Activated T-helper 2 cell treated with anti-CD3 and anti-CD28 coated beads, Interferon-gamma antibody, Interleukin-2, Interleukin-4, amounts not matched to agents 10 μg/mL and 5 μg/mL and 100 μg/mL, durations not matched to agents 14 hours and 24 hours and 36 hours (primary cell): ENCODE results near the gene LTBR. TPM values are rescaled to one million over a fixed set of nuclear protein-coding genes. Genes with fewer than 3 reads are reported as not detected.
"Not testable (repeated sequence)": the region's sequence is repeated elsewhere in the genome, so short reads cannot be mapped to it uniquely, and the experiment has no call there.

Experiments
- DNase-seq: peaks from one replicate; pipeline ENCODE4 v3.0.0; 2021; ENCODE audit warnings: low spot score
- H3K27ac Mint-ChIP-seq: one replicate; pipeline ENCODE4 v1.8.0; 2021; ENCODE audit warnings: mixed read lengths
- H3K27me3 Mint-ChIP-seq: one replicate; pipeline ENCODE4 v1.8.0; 2021; ENCODE audit warnings: low read depth, mixed read lengths
- H3K36me3 Mint-ChIP-seq: one replicate; pipeline ENCODE4 v1.8.0; 2021; ENCODE audit warnings: low read depth, mixed read lengths
- H3K4me1 Mint-ChIP-seq: one replicate; pipeline ENCODE4 v1.8.0; 2021; ENCODE audit warnings: low read depth, mixed read lengths
- H3K4me3 Mint-ChIP-seq: one replicate; pipeline ENCODE4 v1.8.0; 2021; ENCODE audit warnings: low read depth, mild to moderate bottlenecking, moderate library complexity, mixed read lengths
- H3K9me3 Mint-ChIP-seq: one replicate; pipeline ENCODE4 v1.8.0; 2021; ENCODE audit warnings: mixed read lengths
- intact Hi-C: fragments of 100-400 bp; cut with micrococcal nuclease; formaldehyde crosslinking; loops from one replicate; pipeline ENCODE4 v1.15.1; 2023
- total RNA-seq: library from RNA; stranded (reverse); gene quantifications from 2 replicates; pipeline ENCODE4 v1.2.3, GENCODE V29; 2022

LTBR gene
- total RNA-seq, 1 donor from 2014 or later = 0.50 TPM

- intact Hi-C loops = loop anchor here (2.0 kb wide), 2 partner anchors 20 to 122 kb away; no protein-coding TSS in a partner anchor
- DNase-seq = no peak
- peaks cover 4% of the 10 kb centered on the region for H3K36me3 Mint-ChIP-seq
- H3K4me3 Mint-ChIP-seq = no peak overlapping the region
- H3K27me3 Mint-ChIP-seq = no peaks in the 10 kb centered on the region
- H3K9me3 Mint-ChIP-seq = no peaks in the 10 kb centered on the region
- peaks cover 33% of the 10 kb centered on the region for H3K4me1 Mint-ChIP-seq
- no peak overlapping the region for H3K27ac Mint-ChIP-seq
Observed at GRCh38 chr12:6340745-6341416, 43.1 kb upstream of the LTBR start.

- peaks cover 37% of the 10 kb centered on the region for H3K4me1 Mint-ChIP-seq
- intact Hi-C loops = loop anchor here (2.0 kb wide), 2 partner anchors 19 to 121 kb away; no protein-coding TSS in a partner anchor
- no peaks in the 10 kb centered on the region for H3K9me3 Mint-ChIP-seq
- H3K36me3 Mint-ChIP-seq = peaks cover 4% of the 10 kb centered on the region
- DNase-seq = no peak
- H3K27me3 Mint-ChIP-seq = no peaks in the 10 kb centered on the region
- H3K27ac Mint-ChIP-seq = no peak within 1 kb of the TSS
- H3K4me3 Mint-ChIP-seq = no peak within 1 kb of the TSS
Observed at GRCh38 chr12:6341417-6342139, 42.4 kb upstream of the LTBR start, which contains the start of gene TNFRSF1A. TNFRSF1A (minus strand) TSS chr12:6342076; CDS start chr12:6341814, 262 bp downstream.

- peaks cover 4% of the 10 kb centered on the region for H3K36me3 Mint-ChIP-seq
- peaks cover 43% of the 10 kb centered on the region for H3K4me1 Mint-ChIP-seq
- no peak overlapping the region for H3K4me3 Mint-ChIP-seq
- intact Hi-C loops = no loop called here
- DNase-seq = no peak
- H3K9me3 Mint-ChIP-seq = no peaks in the 10 kb centered on the region
- H3K27ac Mint-ChIP-seq = no peak overlapping the region
- no peaks in the 10 kb centered on the region for H3K27me3 Mint-ChIP-seq
Observed at GRCh38 chr12:6342140-6342889, 41.6 kb upstream of the LTBR start.

- Mint-ChIP-seq H3K27me3 (no peaks in the 10 kb centered on the region), H3K36me3 (peaks cover 4% of the 10 kb centered on the region)
- intact Hi-C loops = no loop called here
Observed at GRCh38 chr12:6343518-6343917, 40.4 kb upstream of the LTBR start.

GRCh38 chr12:6344101-6344660 is 39.8 kb upstream of the LTBR start:
- H3K27me3 Mint-ChIP-seq, intact Hi-C loops: not testable (repeated sequence)

More at GRCh38 chr12:6343518-6343917, 40.4 kb upstream of the LTBR start:
- Mint-ChIP-seq H3K4me3 (peak overlapping the region; percentile 9), H3K4me1 (peaks cover 47% of the 10 kb centered on the region), H3K9me3 (no peaks in the 10 kb centered on the region), H3K27ac (no peak overlapping the region)
- DNase-seq = no peak

GRCh38 chr12:6345319-6346091 is 38.5 kb upstream of the LTBR start:
- H3K9me3 Mint-ChIP-seq = no peaks in the 10 kb centered on the region
- peaks cover 47% of the 10 kb centered on the region for H3K4me1 Mint-ChIP-seq
- intact Hi-C loops = no loop called here
- no peak overlapping the region for H3K4me3 Mint-ChIP-seq
- DNase-seq = no peak
- peaks cover 4% of the 10 kb centered on the region for H3K36me3 Mint-ChIP-seq
- H3K27me3 Mint-ChIP-seq = no peaks in the 10 kb centered on the region
- peak overlapping the region; percentile 48 for H3K27ac Mint-ChIP-seq

More at GRCh38 chr12:6344101-6344660, 39.8 kb upstream of the LTBR start:
- H3K4me1 Mint-ChIP-seq = peaks cover 47% of the 10 kb centered on the region
- not testable (repeated sequence) for DNase-seq, H3K36me3 Mint-ChIP-seq, H3K4me3 Mint-ChIP-seq, H3K27ac Mint-ChIP-seq, H3K9me3 Mint-ChIP-seq

GRCh38 chr12:6346235-6346832 is 37.6 kb upstream of the LTBR start:
- intact Hi-C loops = no loop called here
- H3K9me3 Mint-ChIP-seq = no peaks in the 10 kb centered on the region
- no peak for DNase-seq
- no peaks in the 10 kb centered on the region for H3K27me3 Mint-ChIP-seq
- H3K4me3 Mint-ChIP-seq = no peak overlapping the region
- peaks cover under 1% of the 10 kb centered on the region for H3K36me3 Mint-ChIP-seq
- H3K27ac Mint-ChIP-seq = no peak overlapping the region
- H3K4me1 Mint-ChIP-seq = peaks cover 47% of the 10 kb centered on the region

- H3K4me1 Mint-ChIP-seq = peaks cover 44% of the 10 kb centered on the region
- intact Hi-C loops = no loop called here
- no peak for DNase-seq
- no peak overlapping the region for H3K27ac Mint-ChIP-seq
- no peaks in the 10 kb centered on the region for H3K27me3 Mint-ChIP-seq
- no peaks in the 10 kb centered on the region for H3K9me3 Mint-ChIP-seq
- H3K4me3 Mint-ChIP-seq = no peak overlapping the region
- H3K36me3 Mint-ChIP-seq = no peaks in the 10 kb centered on the region
Observed at GRCh38 chr12:6346942-6347341, 37.0 kb upstream of the LTBR start.

GRCh38 chr12:6347367-6348338 is 36.3 kb upstream of the LTBR start:
- DNase-seq = no peak
- Mint-ChIP-seq H3K4me1 (peaks cover 37% of the 10 kb centered on the region), H3K9me3 (no peaks in the 10 kb centered on the region), H3K4me3 (no peak overlapping the region), H3K27ac (no peak overlapping the region), H3K36me3 (no peaks in the 10 kb centered on the region), H3K27me3 (no peaks in the 10 kb centered on the region)
- intact Hi-C loops = no loop called here

GRCh38 chr12:6351622-6352021 is 32.3 kb upstream of the LTBR start:
- Mint-ChIP-seq H3K4me3 (no peak overlapping the region), H3K27me3 (peaks cover 6% of the 10 kb centered on the region), H3K9me3 (no peaks in the 10 kb centered on the region), H3K27ac (no peak overlapping the region), H3K36me3 (no peaks in the 10 kb centered on the region), H3K4me1 (peaks cover 15% of the 10 kb centered on the region)
- intact Hi-C loops = no loop called here
- DNase-seq = no peak
